Measurements from ENCODE around the gene CCL17.

CCL17 gene

DNA sequence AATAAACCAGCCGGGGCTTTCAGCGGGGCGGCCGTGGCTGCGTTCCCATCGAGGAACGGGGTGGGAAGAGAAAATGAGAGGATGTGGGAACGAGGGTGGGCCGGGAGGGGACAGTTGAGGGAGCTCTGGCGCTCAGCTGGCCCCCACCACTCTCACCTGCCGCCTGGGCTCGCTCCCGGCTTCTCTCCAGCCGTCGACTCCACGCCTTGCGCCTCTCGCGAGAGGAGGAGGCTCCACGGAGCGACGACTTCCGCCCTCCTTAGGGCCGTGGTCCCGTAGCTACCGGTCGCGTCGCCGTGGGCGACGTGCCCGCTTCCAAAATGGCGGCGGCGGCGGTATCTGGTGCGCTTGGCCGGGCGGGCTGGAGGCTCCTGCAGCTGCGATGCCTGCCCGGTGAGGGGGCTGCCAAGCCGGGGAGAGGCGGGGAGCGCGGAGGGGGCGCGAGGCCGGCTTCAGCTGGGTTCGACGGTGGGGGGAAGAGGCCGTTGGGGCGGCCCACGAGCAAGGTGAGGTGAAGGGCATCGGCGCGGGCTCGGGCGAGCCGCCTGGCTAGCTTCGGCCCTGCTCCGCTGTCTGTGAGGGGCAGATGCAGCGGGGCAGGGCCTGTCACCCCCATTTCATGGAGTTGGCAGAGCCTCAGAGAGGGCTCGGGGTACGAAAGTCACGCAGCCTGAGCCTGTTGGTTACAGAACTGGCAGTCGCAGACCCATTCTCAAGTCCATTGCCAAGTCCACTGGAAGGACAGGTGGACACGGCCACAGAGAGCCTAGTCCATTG lies 42.8 kb downstream of the CCL17 start, which contains the start of the genes CIAPIN1 and COQ9 (continued):
- TF ChIP-seq, protein P1, sequence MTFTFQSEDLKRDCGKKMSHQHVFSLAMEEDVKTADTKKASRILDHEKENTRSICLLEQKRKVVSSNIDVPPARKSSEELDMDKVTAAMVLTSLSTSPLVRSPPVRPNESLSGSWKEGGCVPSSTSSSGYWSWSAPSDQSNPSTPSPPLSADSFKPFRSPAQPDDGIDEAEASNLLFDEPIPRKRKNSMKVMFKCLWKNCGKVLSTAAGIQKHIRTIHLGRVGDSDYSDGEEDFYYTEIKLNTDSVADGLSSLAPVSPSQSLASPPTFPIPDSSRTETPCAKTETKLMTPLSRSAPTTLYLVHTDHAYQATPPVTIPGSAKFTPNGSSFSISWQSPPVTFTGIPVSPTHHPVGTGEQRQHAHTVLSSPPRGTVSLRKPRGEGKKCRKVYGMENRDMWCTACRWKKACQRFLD (tag by site-specific recombination; IDR thresholded peaks at IDR 0.05): no peak
- no peak; the same call in 1 of the 2 replicates for TF ChIP-seq GLIS2 (tag by site-specific recombination; IDR thresholded peaks at IDR 0.05)
- TF ChIP-seq, protein P2, sequence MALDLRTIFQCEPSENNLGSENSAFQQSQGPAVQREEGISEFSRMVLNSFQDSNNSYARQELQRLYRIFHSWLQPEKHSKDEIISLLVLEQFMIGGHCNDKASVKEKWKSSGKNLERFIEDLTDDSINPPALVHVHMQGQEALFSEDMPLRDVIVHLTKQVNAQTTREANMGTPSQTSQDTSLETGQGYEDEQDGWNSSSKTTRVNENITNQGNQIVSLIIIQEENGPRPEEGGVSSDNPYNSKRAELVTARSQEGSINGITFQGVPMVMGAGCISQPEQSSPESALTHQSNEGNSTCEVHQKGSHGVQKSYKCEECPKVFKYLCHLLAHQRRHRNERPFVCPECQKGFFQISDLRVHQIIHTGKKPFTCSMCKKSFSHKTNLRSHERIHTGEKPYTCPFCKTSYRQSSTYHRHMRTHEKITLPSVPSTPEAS (tag by site-specific recombination; IDR thresholded peaks at IDR 0.05): no peak
- TF ChIP-seq, protein P3, sequence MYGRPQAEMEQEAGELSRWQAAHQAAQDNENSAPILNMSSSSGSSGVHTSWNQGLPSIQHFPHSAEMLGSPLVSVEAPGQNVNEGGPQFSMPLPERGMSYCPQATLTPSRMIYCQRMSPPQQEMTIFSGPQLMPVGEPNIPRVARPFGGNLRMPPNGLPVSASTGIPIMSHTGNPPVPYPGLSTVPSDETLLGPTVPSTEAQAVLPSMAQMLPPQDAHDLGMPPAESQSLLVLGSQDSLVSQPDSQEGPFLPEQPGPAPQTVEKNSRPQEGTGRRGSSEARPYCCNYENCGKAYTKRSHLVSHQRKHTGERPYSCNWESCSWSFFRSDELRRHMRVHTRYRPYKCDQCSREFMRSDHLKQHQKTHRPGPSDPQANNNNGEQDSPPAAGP (tag by site-specific recombination; IDR thresholded peaks at IDR 0.05): no peak
- TF ChIP-seq ZBTB1 (tag by site-specific recombination; IDR thresholded peaks at IDR 0.05): no peak
- TF ChIP-seq, protein P4, sequence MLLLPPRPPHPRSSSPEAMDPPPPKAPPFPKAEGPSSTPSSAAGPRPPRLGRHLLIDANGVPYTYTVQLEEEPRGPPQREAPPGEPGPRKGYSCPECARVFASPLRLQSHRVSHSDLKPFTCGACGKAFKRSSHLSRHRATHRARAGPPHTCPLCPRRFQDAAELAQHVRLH (tag by site-specific recombination; IDR thresholded peaks at IDR 0.05): peak; percentile 92
- peak; percentile 89 for TF ChIP-seq ZFHX2 (tag by site-specific recombination; conservative IDR thresholded peaks at IDR 0.05)
- TF ChIP-seq, protein P5, sequence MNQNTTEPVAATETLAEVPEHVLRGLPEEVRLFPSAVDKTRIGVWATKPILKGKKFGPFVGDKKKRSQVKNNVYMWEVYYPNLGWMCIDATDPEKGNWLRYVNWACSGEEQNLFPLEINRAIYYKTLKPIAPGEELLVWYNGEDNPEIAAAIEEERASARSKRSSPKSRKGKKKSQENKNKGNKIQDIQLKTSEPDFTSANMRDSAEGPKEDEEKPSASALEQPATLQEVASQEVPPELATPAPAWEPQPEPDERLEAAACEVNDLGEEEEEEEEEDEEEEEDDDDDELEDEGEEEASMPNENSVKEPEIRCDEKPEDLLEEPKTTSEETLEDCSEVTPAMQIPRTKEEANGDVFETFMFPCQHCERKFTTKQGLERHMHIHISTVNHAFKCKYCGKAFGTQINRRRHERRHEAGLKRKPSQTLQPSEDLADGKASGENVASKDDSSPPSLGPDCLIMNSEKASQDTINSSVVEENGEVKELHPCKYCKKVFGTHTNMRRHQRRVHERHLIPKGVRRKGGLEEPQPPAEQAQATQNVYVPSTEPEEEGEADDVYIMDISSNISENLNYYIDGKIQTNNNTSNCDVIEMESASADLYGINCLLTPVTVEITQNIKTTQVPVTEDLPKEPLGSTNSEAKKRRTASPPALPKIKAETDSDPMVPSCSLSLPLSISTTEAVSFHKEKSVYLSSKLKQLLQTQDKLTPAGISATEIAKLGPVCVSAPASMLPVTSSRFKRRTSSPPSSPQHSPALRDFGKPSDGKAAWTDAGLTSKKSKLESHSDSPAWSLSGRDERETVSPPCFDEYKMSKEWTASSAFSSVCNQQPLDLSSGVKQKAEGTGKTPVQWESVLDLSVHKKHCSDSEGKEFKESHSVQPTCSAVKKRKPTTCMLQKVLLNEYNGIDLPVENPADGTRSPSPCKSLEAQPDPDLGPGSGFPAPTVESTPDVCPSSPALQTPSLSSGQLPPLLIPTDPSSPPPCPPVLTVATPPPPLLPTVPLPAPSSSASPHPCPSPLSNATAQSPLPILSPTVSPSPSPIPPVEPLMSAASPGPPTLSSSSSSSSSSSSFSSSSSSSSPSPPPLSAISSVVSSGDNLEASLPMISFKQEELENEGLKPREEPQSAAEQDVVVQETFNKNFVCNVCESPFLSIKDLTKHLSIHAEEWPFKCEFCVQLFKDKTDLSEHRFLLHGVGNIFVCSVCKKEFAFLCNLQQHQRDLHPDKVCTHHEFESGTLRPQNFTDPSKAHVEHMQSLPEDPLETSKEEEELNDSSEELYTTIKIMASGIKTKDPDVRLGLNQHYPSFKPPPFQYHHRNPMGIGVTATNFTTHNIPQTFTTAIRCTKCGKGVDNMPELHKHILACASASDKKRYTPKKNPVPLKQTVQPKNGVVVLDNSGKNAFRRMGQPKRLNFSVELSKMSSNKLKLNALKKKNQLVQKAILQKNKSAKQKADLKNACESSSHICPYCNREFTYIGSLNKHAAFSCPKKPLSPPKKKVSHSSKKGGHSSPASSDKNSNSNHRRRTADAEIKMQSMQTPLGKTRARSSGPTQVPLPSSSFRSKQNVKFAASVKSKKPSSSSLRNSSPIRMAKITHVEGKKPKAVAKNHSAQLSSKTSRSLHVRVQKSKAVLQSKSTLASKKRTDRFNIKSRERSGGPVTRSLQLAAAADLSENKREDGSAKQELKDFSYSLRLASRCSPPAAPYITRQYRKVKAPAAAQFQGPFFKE (tag by site-specific recombination; IDR thresholded peaks at IDR 0.05; ENCODE audit: borderline replicate concordance): peak; percentile 85; the same call in 1 of the 2 replicates
- TF ChIP-seq FEZF1 (tag by site-specific recombination; IDR thresholded peaks at IDR 0.05): no peak
- TF ChIP-seq ZNF510 (tag by site-specific recombination; IDR thresholded peaks at IDR 0.05; ENCODE audit: insufficient replicate concordance): no peak
- no peak for TF ChIP-seq ZNF585B (tag by site-specific recombination; IDR thresholded peaks at IDR 0.05)
- TF ChIP-seq KLF8 (tag by site-specific recombination; IDR thresholded peaks at IDR 0.05): peak; percentile 79; the same call in 1 of the 2 replicates
- TF ChIP-seq ZEB2 (tag by site-specific recombination; IDR thresholded peaks at IDR 0.05): peak; percentile 93
- TF ChIP-seq, protein P6, sequence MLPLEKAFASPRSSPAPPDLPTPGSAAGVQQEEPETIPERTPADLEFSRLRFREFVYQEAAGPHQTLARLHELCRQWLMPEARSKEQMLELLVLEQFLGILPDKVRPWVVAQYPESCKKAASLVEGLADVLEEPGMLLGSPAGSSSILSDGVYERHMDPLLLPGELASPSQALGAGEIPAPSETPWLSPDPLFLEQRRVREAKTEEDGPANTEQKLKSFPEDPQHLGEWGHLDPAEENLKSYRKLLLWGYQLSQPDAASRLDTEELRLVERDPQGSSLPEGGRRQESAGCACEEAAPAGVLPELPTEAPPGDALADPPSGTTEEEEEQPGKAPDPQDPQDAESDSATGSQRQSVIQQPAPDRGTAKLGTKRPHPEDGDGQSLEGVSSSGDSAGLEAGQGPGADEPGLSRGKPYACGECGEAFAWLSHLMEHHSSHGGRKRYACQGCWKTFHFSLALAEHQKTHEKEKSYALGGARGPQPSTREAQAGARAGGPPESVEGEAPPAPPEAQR (tag by site-specific recombination; IDR thresholded peaks at IDR 0.05): no peak; the same call in 1 of the 2 replicates
- TF ChIP-seq KLF10 (tag by site-specific recombination; IDR thresholded peaks at IDR 0.05): no peak
- TF ChIP-seq ZNF785 (tag by site-specific recombination; IDR thresholded peaks at IDR 0.05): no peak
- peak; percentile 45; the same call in 1 of the 2 replicates for TF ChIP-seq IKZF3 (tag by site-specific recombination; IDR thresholded peaks at IDR 0.05)
- TF ChIP-seq ZNF777 (tag by site-specific recombination; IDR thresholded peaks at IDR 0.05; ENCODE audit: borderline replicate concordance): peak; percentile 79
- peak; percentile 39; the same call in 1 of the 2 replicates for TF ChIP-seq KLF1 (tag by site-specific recombination; IDR thresholded peaks at IDR 0.05)
- TF ChIP-seq ZNF501 (tag by site-specific recombination; IDR thresholded peaks at IDR 0.05): peak; percentile 70; the same call in 1 of the 2 replicates
- peak; percentile 84 for TF ChIP-seq ZSCAN16 (tag by site-specific recombination; IDR thresholded peaks at IDR 0.05)
- TF ChIP-seq ZBTB17 (tag by site-specific recombination; IDR thresholded peaks at IDR 0.05): peak; percentile 10; the same call in 1 of the 2 replicates
- TF ChIP-seq, protein P7, sequence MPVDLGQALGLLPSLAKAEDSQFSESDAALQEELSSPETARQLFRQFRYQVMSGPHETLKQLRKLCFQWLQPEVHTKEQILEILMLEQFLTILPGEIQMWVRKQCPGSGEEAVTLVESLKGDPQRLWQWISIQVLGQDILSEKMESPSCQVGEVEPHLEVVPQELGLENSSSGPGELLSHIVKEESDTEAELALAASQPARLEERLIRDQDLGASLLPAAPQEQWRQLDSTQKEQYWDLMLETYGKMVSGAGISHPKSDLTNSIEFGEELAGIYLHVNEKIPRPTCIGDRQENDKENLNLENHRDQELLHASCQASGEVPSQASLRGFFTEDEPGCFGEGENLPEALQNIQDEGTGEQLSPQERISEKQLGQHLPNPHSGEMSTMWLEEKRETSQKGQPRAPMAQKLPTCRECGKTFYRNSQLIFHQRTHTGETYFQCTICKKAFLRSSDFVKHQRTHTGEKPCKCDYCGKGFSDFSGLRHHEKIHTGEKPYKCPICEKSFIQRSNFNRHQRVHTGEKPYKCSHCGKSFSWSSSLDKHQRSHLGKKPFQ (tag by site-specific recombination; IDR thresholded peaks at IDR 0.05): no peak
- no peak for TF ChIP-seq ZNF621 (tag by site-specific recombination; IDR thresholded peaks at IDR 0.05)
- no peak for TF ChIP-seq KLF7 (tag by site-specific recombination; IDR thresholded peaks at IDR 0.05; ENCODE audit: borderline replicate concordance)
- no peak for TF ChIP-seq ZNF837 (tag by site-specific recombination; IDR thresholded peaks at IDR 0.05)
- TF ChIP-seq ZNF433 (tag by site-specific recombination; IDR thresholded peaks at IDR 0.05; ENCODE audit: low read depth): no peak
